ENCODE measurements around the gene VMP1. TPM values are rescaled to one million over a fixed set of nuclear protein-coding genes. Genes with fewer than 3 reads are reported as not detected.

Gene VMP1
- total RNA-seq, 1 experiment from 2014 or later = 83.1 TPM

DNA sequence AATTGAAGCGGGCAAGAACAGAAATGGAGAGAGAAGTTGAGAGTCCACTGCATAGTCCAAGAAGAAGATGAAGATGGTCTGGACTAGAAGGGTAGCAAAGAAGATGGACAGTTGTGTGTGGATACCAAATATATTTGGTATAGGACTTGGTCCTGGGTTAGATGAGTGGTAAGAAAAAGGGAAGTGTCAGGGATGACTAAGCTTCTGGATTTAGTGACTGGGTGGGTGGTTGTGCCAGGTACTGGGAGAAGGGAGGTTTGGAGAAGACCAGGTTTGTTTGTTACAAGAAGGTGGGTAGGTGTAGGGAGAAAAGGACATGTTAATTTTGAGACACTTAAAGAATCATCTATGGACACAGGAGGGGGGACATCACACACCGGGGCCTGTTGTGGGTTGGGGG is 5.4 kb downstream of the VMP1 start:
- Histone ChIP-seq H2BK120ac (ENCODE audit: low read depth, low read length, poor library complexity, severe bottlenecking) (no peak overlapping the region), H3K4me1 (ENCODE audit: insufficient read depth, low read length) (no peaks in the 10 kb centered on the region), H2BK5ac (ENCODE audit: insufficient read length, low read length) (no peak overlapping the region), H4K91ac (ENCODE audit: insufficient read length, low read depth, low read length) (no peak overlapping the region), H4K5ac (ENCODE audit: insufficient read length, low read depth, low read length) (no peak overlapping the region), H3K18ac (ENCODE audit: insufficient read length, low read depth, low read length) (no peak overlapping the region), H4K20me1 (ENCODE audit: control insufficient read depth, insufficient read depth, insufficient read length) (no peaks in the 10 kb centered on the region), H3K9ac (ENCODE audit: extremely low read depth, insufficient read length, low read length) (no peak overlapping the region), H3K23ac (ENCODE audit: insufficient read length, low read depth, low read length) (no peak overlapping the region), H3T11ph (ENCODE audit: low read length) (no peak overlapping the region), H2BK15ac (ENCODE audit: low read depth, low read length) (no peak overlapping the region), H3K4me2 (ENCODE audit: insufficient read depth, insufficient read length, low read length) (no peak overlapping the region), H2BK12ac (ENCODE audit: insufficient read length, low read depth, low read length) (no peak overlapping the region), H2AFZ (ENCODE audit: low read length) (no peak overlapping the region), H2AK5ac (ENCODE audit: insufficient read length, low read length) (no peak overlapping the region), H3K4ac (ENCODE audit: low read depth, low read length) (no peak overlapping the region), H3K79me2 (ENCODE audit: insufficient read depth, low read length) (peaks cover 13% of the 10 kb centered on the region; the same call in 1 of the 2 replicates), H4K8ac (replicated peaks; ENCODE audit: insufficient read length, low read depth, low read length) (no peak overlapping the region), H3K56ac (ENCODE audit: insufficient read length, low read depth, low read length) (no peak overlapping the region), H3K27ac (ENCODE audit: insufficient read length, low read depth, low read length) (no peak overlapping the region), H3K14ac (ENCODE audit: insufficient read depth, low read length) (no peak overlapping the region), H2BK20ac (ENCODE audit: low read depth, low read length, poor library complexity, severe bottlenecking) (no peak overlapping the region), H3K23me2 (ENCODE audit: insufficient read length, low read depth, low read length, poor library complexity, severe bottlenecking) (peaks cover 4% of the 10 kb centered on the region), H3K27me3 (ENCODE audit: insufficient read depth, low read length) (no peaks in the 10 kb centered on the region), H3K79me1 (ENCODE audit: insufficient read depth, low read depth, low read length, poor library complexity, severe bottlenecking) (peaks cover 4% of the 10 kb centered on the region), H3K9me3 (ENCODE audit: control insufficient read depth, low read depth, low read length) (no peaks in the 10 kb centered on the region)
- H3K4me3 Mint-ChIP-seq = no peak overlapping the region
- peaks cover 9 to 10% of the 10 kb centered on the region in 2 experiments for H3K4me1 Mint-ChIP-seq
- no peaks in the 10 kb centered on the region for H3K36me3 Mint-ChIP-seq (ENCODE audit: insufficient read depth in 1 of 3, low read depth in 3 of 3)
- DNase-seq = no peak
- H3K27ac Mint-ChIP-seq = peak overlapping the region in 1 of 3 experiments; percentile 8; a peak in 1 of 7 replicates
- no CpG with 5 or more reads among the region's 2 CpGs for WGBS (ENCODE audit: extremely low coverage, insufficient read length, low lambda C conversion rate)
- no peaks in the 10 kb centered on the region for H3K9me3 Mint-ChIP-seq
- TF ChIP-seq CTCF (conservative IDR thresholded peaks at IDR 0.05) = no peak
- no peaks in the 10 kb centered on the region for H3K27me3 Mint-ChIP-seq (ENCODE audit: low read depth)

Data from H9 (cell line).